CD4-positive, alpha-beta memory T cell (primary cell): ENCODE measurements around the gene TEX264. TPM values are rescaled to one million over a fixed set of nuclear protein-coding genes. Genes with fewer than 3 reads are reported as not detected.
"Not testable (repeated sequence)": the region's sequence is repeated elsewhere in the genome, so short reads cannot be mapped to it uniquely, and the experiment has no call there.

Experiments
- CTCF ChIA-PET: fragments of 350-600 bp; sonication (Branson Sonifier 250); formaldehyde crosslinking; loops from one replicate; lab custom pipeline; 2021; ENCODE audit warnings: inconsistent platforms; ENCODE audit not compliant: partially characterized antibody; lab: Charles Lee
- POLR2A ChIA-PET: fragments of 350-600 bp; sonication (Branson Sonifier 250); formaldehyde crosslinking; loops from one replicate; lab custom pipeline; 2021; ENCODE audit not compliant: partially characterized antibody; lab: Charles Lee
- DNase-seq, 5 donors: peaks; one replicate each; pipeline versions ENCODE4 v3.0.0 to v3.0.0-alpha.2; 2020 to 2022; ENCODE audit warnings: mixed read lengths in 1 of 5
- H3K27ac ChIP-seq: one replicate; pipeline ENCODE4 v1.7.0; 2013; ENCODE audit warnings: low read depth, low read length
- H3K27me3 ChIP-seq: 2 replicates; pipeline ENCODE4 v1.7.0; 2013; ENCODE audit warnings: mild to moderate bottlenecking, low read length, moderate library complexity; ENCODE audit not compliant: insufficient read depth
- H3K36me3 ChIP-seq: 2 replicates; pipeline ENCODE4 v1.7.0; 2013; ENCODE audit warnings: mild to moderate bottlenecking, low read length, moderate library complexity; ENCODE audit not compliant: insufficient read depth
- H3K4me1 ChIP-seq: 2 replicates; pipeline ENCODE4 v1.7.0; 2013; ENCODE audit warnings: mild to moderate bottlenecking, low read length, moderate library complexity; ENCODE audit not compliant: insufficient read depth
- H3K4me3 ChIP-seq, 2 donors: one replicate each; pipeline ENCODE4 v1.7.0; 2013; ENCODE audit warnings: low read length in 2 of 2, mild to moderate bottlenecking in 1 of 2
- H3K9me3 ChIP-seq, 2 donors: one replicate each; pipeline ENCODE4 v1.7.0; 2013; ENCODE audit warnings: low read length in 2 of 2, control low read depth in 1 of 2; ENCODE audit not compliant: control insufficient read depth in 1 of 2
- H3K27ac Mint-ChIP-seq, 7 donors: one replicate each; pipeline ENCODE4 v1.8.0; 2020 to 2021; ENCODE audit warnings: mixed read lengths in 7 of 7, mild to moderate bottlenecking in 6 of 7, inconsistent platforms in 3 of 7, moderate library complexity in 3 of 7
- H3K27me3 Mint-ChIP-seq, 2 donors: one replicate each; pipeline ENCODE4 v1.8.0; 2020 to 2021; ENCODE audit warnings: mixed read lengths in 2 of 2
- H3K36me3 Mint-ChIP-seq, 2 donors: one replicate each; pipeline ENCODE4 v1.8.0; 2020 to 2021; ENCODE audit warnings: mixed read lengths in 2 of 2, inconsistent platforms in 1 of 2, mild to moderate bottlenecking in 1 of 2
- H3K4me1 Mint-ChIP-seq, 4 donors: one replicate each; pipeline ENCODE4 v1.8.0; 2020 to 2021; ENCODE audit warnings: mixed read lengths in 4 of 4, mild to moderate bottlenecking in 1 of 4
- H3K4me3 Mint-ChIP-seq, 8 donors: one replicate each; pipeline ENCODE4 v1.8.0; 2020 to 2021; ENCODE audit warnings: mixed read lengths in 8 of 8, mild to moderate bottlenecking in 7 of 8, moderate library complexity in 6 of 8, inconsistent platforms in 3 of 8
- H3K9me3 Mint-ChIP-seq, 8 donors: one replicate each; pipeline ENCODE4 v1.8.0; 2020 to 2021; ENCODE audit warnings: mixed read lengths in 8 of 8, mild to moderate bottlenecking in 5 of 8, inconsistent platforms in 3 of 8, moderate library complexity in 1 of 8
- intact Hi-C: fragments of 100-400 bp; cut with micrococcal nuclease; formaldehyde crosslinking; loops from one replicate; pipeline ENCODE4 v1.15.1; 2023
- polyA plus RNA-seq, 2 donors: library from polyadenylated mRNA; unstranded; fragments of 300-500 nt; fragmentation: Illumina TruSeq; gene quantifications; one replicate each; pipeline ENCODE4 v1.2.3, GENCODE V29; 2021
- total RNA-seq, 2 experiments: library from RNA; stranded (reverse); gene quantifications; one replicate each; pipeline ENCODE4 v1.2.3, GENCODE V29; 2021

Gene TEX264
- total and polyA plus RNA-seq, 4 experiments from 2014 or later, result 40.0 to 138 (median 75.3) TPM

GRCh38 chr3:51642462-51642861 lies 28.6 kb upstream of the TEX264 start:
- Mint-ChIP-seq H3K9me3 (no peaks in the 10 kb centered on the region), H3K4me1 (peaks cover 0 to 2% (median 0%) of the 10 kb centered on the region in 4 donors), H3K4me3 (no peak overlapping the region), H3K27me3 (no peaks in the 10 kb centered on the region), H3K27ac (peak overlapping the region in 2 of 7 donors; percentile 13 to 57), H3K36me3 (peaks cover 78 to 82% of the 10 kb centered on the region in 2 donors)
- H3K9me3 ChIP-seq, result no peaks in the 10 kb centered on the region
- no peaks in the 10 kb centered on the region for H3K27me3 ChIP-seq
- peak in 4 of 5 donors; percentile 11 to 19 (median 14) for DNase-seq
- H3K36me3 ChIP-seq, result peaks cover 83% of the 10 kb centered on the region
- H3K27ac ChIP-seq, result no peak overlapping the region
- H3K4me1 ChIP-seq, result no peaks in the 10 kb centered on the region
- CTCF ChIA-PET, result interaction anchor here (0.7 to 8.2 kb wide), 15 partner anchors 8 to 515 kb away, joined by 3 to 63 read pairs (median 4); no protein-coding TSS in a partner anchor
- POLR2A ChIA-PET, result interaction anchor here (2.5 kb wide), 1 partner anchor 39 kb away, joined by 10 read pairs; no protein-coding TSS in a partner anchor
- no peak overlapping the region for H3K4me3 ChIP-seq
- intact Hi-C loops, result loop anchor here (1.0 kb wide), 1 partner anchor 40 kb away; no protein-coding TSS in a partner anchor

DNA sequence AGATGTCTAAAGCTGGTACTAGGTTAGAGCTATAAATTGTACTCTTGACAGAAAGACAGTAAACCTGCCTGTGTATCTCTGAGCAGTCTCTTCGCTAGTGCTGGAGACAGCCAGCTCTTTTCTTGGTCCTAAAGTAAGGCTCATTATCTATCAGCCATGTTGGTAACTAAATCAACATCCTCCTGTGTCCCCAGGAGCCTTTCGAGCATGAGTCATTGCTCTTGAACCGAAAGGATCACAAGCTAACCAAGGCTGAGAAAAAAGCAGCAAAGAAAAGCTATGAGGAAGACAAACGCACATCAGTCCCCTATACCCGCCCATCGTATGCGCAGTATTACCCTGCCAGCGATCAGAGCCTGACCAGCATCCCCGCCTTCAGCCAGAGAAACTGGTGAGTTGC lies 25.0 kb upstream of the TEX264 start:
- DNase-seq, result no peak
- H3K36me3 Mint-ChIP-seq, result peaks cover 75 to 81% of the 10 kb centered on the region in 2 donors

GRCh38 chr3:51652103-51652502 lies 18.9 kb upstream of the TEX264 start:
- POLR2A ChIA-PET, H3K27me3 Mint-ChIP-seq, H3K4me1 ChIP-seq, H3K4me3 ChIP-seq, H3K4me3 Mint-ChIP-seq, H3K4me1 Mint-ChIP-seq, DNase-seq, H3K9me3 Mint-ChIP-seq, intact Hi-C loops, CTCF ChIA-PET, H3K9me3 ChIP-seq, H3K27ac ChIP-seq, H3K36me3 ChIP-seq, H3K27me3 ChIP-seq: not testable (repeated sequence)
- peak overlapping the region in 2 of 7 donors; percentile 43 to 51 for H3K27ac Mint-ChIP-seq
- peaks cover 59 to 66% of the 10 kb centered on the region in 2 donors for H3K36me3 Mint-ChIP-seq

More for the DNA sequence above, 25.0 kb upstream of the TEX264 start:
- Mint-ChIP-seq H3K9me3 (no peaks in the 10 kb centered on the region), H3K4me3 (no peak overlapping the region), H3K27ac (no peak overlapping the region), H3K27me3 (no peaks in the 10 kb centered on the region), H3K4me1 (peaks cover 0 to 2% (median 0%) of the 10 kb centered on the region in 4 donors)
- intact Hi-C loops, result no loop called here
- no peaks in the 10 kb centered on the region for H3K9me3 ChIP-seq
- H3K27ac ChIP-seq, result no peak overlapping the region
- no peaks in the 10 kb centered on the region for H3K27me3 ChIP-seq
- ChIA-PET CTCF (interaction anchor here (0.8 to 8.2 kb wide), 3 partner anchors 23 to 144 kb away, joined by 3 to 63 read pairs (median 15); no protein-coding TSS in a partner anchor), POLR2A (interaction anchor here (1.6 kb wide), 1 partner anchor 23 kb away, joined by 3 read pairs; no protein-coding TSS in a partner anchor)
- peaks cover 52% of the 10 kb centered on the region for H3K36me3 ChIP-seq
- H3K4me1 ChIP-seq, result no peaks in the 10 kb centered on the region
- no peak overlapping the region for H3K4me3 ChIP-seq

- H3K27ac ChIP-seq, intact Hi-C loops, H3K9me3 ChIP-seq, CTCF ChIA-PET, H3K4me3 Mint-ChIP-seq, H3K4me1 Mint-ChIP-seq, DNase-seq, H3K27me3 ChIP-seq, H3K27me3 Mint-ChIP-seq, H3K36me3 ChIP-seq, POLR2A ChIA-PET, H3K9me3 Mint-ChIP-seq, H3K4me3 ChIP-seq, H3K4me1 ChIP-seq: not testable (repeated sequence)
- H3K27ac Mint-ChIP-seq, result peak overlapping the region in 1 of 7 donors; percentile 10
- H3K36me3 Mint-ChIP-seq, result peaks cover 56 to 69% of the 10 kb centered on the region in 2 donors
These were observed 17.6 kb upstream of the TEX264 start for GRCh38 chr3:51653409-51653808.

- ChIA-PET CTCF (interaction anchor here (0.7 to 2.6 kb wide), 4 partner anchors 9 to 25 kb away, joined by 3 to 11 read pairs (median 5); partner anchors contain the start of gene TEX264), POLR2A (no interaction called here)
- peaks cover 0 to 7% (median 0%) of the 10 kb centered on the region in 8 donors for H3K9me3 Mint-ChIP-seq
- Histone ChIP-seq H3K9me3 (no peaks in the 10 kb centered on the region), H3K27me3 (no peaks in the 10 kb centered on the region), H3K27ac (no peak overlapping the region), H3K4me3 (no peak overlapping the region), H3K4me1 (no peaks in the 10 kb centered on the region), H3K36me3 (peaks cover 25% of the 10 kb centered on the region)
- no peak for DNase-seq
- H3K27me3 Mint-ChIP-seq, result no peaks in the 10 kb centered on the region
- peaks cover 52 to 66% of the 10 kb centered on the region in 2 donors for H3K36me3 Mint-ChIP-seq
- H3K4me3 Mint-ChIP-seq, result no peak overlapping the region
- H3K27ac Mint-ChIP-seq, result peak overlapping the region in 2 of 7 donors; percentile 21 to 64
- intact Hi-C loops, result no loop called here
- no peaks in the 10 kb centered on the region for H3K4me1 Mint-ChIP-seq
These were observed 13.8 kb upstream of the TEX264 start for GRCh38 chr3:51657234-51657633.

- peaks cover 38% of the 10 kb centered on the region for H3K36me3 ChIP-seq
- intact Hi-C loops, result no loop called here
These were observed 11.1 kb upstream of the TEX264 start for GRCh38 chr3:51659942-51660341.

GRCh38 chr3:51662456-51662855 lies 8.6 kb upstream of the TEX264 start:
- DNase-seq, result no peak
- H3K27me3 ChIP-seq, result no peaks in the 10 kb centered on the region
- CTCF ChIA-PET, result interaction anchor here (17.7 kb wide), 1 partner anchor 24 kb away, joined by 324 read pairs; no protein-coding TSS in a partner anchor
- H3K27ac ChIP-seq, result no peak overlapping the region
- intact Hi-C loops, result no loop called here
- peak overlapping the region in 1 of 8 donors; percentile 20 for H3K4me3 Mint-ChIP-seq
- peaks cover 41 to 54% of the 10 kb centered on the region in 2 donors for H3K36me3 Mint-ChIP-seq
- H3K9me3 ChIP-seq, result no peaks in the 10 kb centered on the region
- H3K27ac Mint-ChIP-seq, result peak overlapping the region in 2 of 7 donors; percentile 57
- H3K4me1 Mint-ChIP-seq, result peaks cover 0 to 5% (median 0%) of the 10 kb centered on the region in 4 donors
- no peaks in the 10 kb centered on the region for H3K4me1 ChIP-seq
- peaks cover 36% of the 10 kb centered on the region for H3K36me3 ChIP-seq
- no peak overlapping the region for H3K4me3 ChIP-seq
- H3K9me3 Mint-ChIP-seq, result no peaks in the 10 kb centered on the region
- no peaks in the 10 kb centered on the region for H3K27me3 Mint-ChIP-seq
- POLR2A ChIA-PET, result interaction anchor here (0.5 kb wide), 1 partner anchor 90 kb away, joined by 4 read pairs; no protein-coding TSS in a partner anchor

More at GRCh38 chr3:51659942-51660341, 11.1 kb upstream of the TEX264 start:
- no peaks in the 10 kb centered on the region for H3K27me3 ChIP-seq
- Mint-ChIP-seq H3K27me3 (no peaks in the 10 kb centered on the region), H3K4me1 (no peaks in the 10 kb centered on the region), H3K4me3 (no peak overlapping the region), H3K9me3 (no peaks in the 10 kb centered on the region), H3K27ac (no peak overlapping the region), H3K36me3 (peaks cover 53 to 70% of the 10 kb centered on the region in 2 donors)
- no peak for DNase-seq
- no peak overlapping the region for H3K4me3 ChIP-seq
- no peak overlapping the region for H3K27ac ChIP-seq
- H3K4me1 ChIP-seq, result no peaks in the 10 kb centered on the region
- no peaks in the 10 kb centered on the region for H3K9me3 ChIP-seq
- CTCF ChIA-PET, result interaction anchor here (1.1 to 17.7 kb wide), 2 partner anchors 10 to 26 kb away, joined by 5 to 324 read pairs; no protein-coding TSS in a partner anchor
- POLR2A ChIA-PET, result no interaction called here
